Stimulated activated CD4-positive, alpha-beta T cell treated with anti-CD3 and anti-CD28 coated beads, Interleukin-12 subunit alpha, Interleukin-12 subunit beta, amount 100 ng/mL, for 24 hours (primary cell): ENCODE measurements around the gene TP53I3.
"Not testable (repeated sequence)": the region's sequence is repeated elsewhere in the genome, so short reads cannot be mapped to it uniquely, and the experiment has no call there.

ENCODE experiments used
- DNase-seq, 2 experiments: peaks; one replicate each; pipeline ENCODE4 v3.0.0-alpha.2; 2020; ENCODE audit warnings: low read depth in 2 of 2

Gene TP53I3

DNA sequence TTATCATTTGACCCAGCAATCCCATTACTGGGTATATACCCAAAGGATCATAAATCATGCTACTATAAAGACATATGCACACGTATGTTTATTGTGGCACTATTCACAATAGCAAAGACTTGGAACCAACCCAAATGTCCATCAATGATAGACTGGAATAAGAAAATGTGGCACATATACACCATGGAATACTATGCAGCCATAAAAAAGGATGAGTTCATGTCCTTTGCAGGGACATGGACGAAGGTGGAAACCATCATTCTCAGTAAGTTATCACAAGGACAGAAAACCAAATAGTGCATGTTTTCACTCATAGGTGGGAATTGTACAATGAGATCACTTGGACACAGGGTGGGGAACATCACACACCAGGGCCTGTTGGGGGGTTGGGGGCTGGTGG lies 16.1 kb upstream of the TP53I3 start:
- not testable (repeated sequence) for DNase-seq

GRCh38 chr2:24095171-24095677 lies 10.6 kb upstream of the TP53I3 start:
- not testable (repeated sequence) for DNase-seq

GRCh38 chr2:24093270-24093669 lies 8.6 kb upstream of the TP53I3 start:
- DNase-seq = not testable (repeated sequence)

DNA sequence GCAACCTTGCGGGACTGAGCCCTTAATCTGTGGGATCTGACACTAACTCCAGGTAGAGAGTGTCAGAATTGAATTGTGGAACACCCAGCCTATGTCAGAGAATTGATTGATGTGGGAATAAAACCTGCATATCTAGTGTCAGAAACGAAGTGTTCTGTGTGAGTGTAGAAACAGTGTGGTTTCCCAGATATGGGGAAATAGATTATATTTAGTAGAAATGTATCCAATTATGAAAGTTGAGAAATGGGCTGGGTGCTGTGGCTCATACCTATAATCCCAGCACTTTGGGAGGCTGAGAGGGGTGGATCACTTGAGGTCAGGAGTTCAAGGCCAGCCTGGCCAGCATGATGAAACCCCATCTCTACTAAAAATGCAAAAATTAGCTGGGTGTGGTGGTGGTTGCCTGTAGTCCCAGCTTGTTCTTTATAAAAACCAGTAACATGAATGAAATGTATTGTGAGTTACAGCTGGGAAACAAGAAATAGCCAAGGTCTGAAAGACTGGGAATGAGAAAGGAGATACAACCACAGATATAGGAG lies 4.3 kb upstream of the TP53I3 start:
- no peak for DNase-seq

DNA sequence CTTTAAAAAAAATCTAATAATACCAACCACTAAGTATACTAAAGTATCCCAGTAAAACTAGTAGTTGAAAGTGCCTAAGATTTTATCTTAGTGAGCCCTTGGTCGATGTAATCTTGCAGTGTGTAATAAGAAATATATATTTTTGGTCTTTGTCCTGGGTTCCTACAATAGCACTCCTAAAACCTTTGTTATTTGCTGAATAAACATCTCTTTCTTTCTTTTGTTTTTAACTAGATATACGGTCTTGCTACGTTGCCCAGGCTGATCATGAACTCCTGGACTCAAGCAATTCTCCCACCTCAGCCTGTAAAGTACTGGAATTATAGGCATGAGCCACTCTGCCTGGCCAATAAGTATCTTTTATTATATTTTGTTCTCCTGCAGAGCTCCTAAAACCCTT lies 2.4 kb upstream of the TP53I3 start:
- no peak for DNase-seq

DNA sequence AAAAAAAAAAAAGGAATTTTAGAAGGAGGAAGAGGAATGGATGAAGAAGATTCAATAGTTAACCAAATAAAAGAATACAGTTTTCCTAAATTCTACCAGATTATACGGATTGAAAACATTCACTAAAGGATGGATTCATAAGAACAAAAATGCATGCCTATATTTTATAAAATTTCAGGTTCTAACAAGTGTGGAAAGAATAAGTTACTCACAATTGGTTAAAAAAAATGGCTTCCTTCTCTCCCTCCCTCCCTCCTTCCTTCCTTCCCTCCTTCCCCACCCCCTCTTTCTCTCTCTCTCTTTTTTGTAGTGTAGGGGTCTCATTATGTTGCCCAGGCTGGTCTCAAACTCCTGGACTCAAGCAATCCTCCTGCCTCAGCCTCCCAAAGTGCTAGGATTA lies 1.6 kb upstream of the TP53I3 start:
- DNase-seq = no peak

GRCh38 chr2:24085200-24085489 lies 511 bp upstream of the TP53I3 start:
- DNase-seq = no peak

DNA sequence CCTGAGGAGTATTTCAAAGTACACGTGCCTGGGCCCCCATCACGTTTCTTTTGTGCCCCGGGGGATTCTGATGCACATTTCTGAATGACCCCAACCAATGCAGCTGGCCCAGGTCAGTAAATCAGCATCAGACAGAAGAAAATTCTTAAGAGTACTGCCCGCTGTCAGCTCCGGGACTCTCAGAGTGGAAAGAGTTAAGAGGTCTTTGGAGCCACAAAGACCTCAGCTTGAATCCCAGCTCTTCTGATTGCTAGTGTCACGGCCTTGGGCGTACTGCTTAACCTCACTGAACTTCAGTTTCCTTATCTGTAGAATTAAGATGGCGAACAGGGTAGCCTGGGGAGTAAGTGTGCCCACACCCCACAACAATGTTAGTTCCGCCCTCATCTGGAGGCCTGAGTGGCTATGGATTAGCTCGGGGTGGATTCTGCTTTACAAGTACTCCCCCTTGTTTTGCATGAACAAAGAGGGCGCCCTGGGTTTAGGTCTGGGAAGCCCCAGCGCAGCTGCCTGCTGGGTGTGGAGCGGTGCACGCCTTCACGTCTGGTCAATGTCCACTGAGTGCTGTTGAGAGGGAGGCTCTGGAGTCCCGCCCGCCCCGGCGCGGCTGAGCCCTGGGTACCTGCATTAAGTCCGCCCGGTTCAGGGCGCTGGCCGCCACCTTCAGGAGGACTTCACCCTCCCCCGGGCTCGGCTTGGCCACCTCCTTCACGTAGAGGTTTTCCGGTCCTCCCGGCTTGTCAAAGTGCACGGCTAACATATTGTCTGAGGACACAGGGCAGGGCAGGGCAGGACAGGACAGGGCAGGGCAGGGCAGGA lies 858 bp downstream of the TP53I3 start:
- no peak for DNase-seq

- no peak for DNase-seq
These were observed 1.7 kb downstream of the TP53I3 start for GRCh38 chr2:24082787-24083566.

DNA sequence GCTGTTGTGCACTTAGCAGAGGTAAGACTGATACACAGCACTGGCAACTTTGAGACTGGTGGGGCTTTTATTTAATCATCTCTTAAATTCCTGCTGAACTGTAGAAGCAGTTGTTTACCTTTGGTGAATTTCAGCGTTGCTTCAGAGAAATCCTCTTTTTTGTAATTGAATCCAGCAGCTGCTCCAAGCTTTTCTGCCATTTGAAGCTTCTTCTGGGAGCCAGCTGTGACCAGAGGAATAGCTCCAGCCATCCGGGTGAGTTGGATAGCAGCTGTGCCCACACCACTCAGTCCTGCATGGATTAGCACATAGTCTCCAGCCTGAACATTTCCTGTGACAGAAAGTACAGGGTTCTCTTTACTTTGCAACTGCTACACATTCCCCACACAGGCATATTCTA lies 3.9 kb downstream of the TP53I3 start:
- no peak for DNase-seq

DNA sequence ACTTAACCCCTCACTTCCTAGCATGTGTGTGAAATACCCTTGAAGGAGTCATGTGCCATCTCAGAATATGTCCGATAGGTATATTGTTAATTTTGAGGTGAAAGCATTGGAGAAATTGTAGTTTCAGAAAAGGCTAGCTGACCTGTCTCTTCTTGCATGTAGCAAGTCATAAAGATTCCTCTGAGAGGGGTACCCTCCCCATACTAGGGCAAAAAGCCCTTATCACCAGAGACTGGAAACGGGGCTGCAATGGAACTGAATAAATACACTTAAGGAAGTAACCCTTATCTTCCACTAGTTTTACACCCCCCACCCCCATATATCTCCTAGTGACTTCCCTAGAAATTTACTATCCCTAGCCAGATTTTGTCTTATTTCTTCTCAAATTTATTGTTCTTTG lies 6.8 kb downstream of the TP53I3 start:
- no peak for DNase-seq

- DNase-seq = no peak
These were observed 7.1 kb downstream of the TP53I3 start for GRCh38 chr2:24077535-24077877.

- no peak for DNase-seq
These were observed 7.6 kb downstream of the TP53I3 start for GRCh38 chr2:24076849-24077534.

DNA sequence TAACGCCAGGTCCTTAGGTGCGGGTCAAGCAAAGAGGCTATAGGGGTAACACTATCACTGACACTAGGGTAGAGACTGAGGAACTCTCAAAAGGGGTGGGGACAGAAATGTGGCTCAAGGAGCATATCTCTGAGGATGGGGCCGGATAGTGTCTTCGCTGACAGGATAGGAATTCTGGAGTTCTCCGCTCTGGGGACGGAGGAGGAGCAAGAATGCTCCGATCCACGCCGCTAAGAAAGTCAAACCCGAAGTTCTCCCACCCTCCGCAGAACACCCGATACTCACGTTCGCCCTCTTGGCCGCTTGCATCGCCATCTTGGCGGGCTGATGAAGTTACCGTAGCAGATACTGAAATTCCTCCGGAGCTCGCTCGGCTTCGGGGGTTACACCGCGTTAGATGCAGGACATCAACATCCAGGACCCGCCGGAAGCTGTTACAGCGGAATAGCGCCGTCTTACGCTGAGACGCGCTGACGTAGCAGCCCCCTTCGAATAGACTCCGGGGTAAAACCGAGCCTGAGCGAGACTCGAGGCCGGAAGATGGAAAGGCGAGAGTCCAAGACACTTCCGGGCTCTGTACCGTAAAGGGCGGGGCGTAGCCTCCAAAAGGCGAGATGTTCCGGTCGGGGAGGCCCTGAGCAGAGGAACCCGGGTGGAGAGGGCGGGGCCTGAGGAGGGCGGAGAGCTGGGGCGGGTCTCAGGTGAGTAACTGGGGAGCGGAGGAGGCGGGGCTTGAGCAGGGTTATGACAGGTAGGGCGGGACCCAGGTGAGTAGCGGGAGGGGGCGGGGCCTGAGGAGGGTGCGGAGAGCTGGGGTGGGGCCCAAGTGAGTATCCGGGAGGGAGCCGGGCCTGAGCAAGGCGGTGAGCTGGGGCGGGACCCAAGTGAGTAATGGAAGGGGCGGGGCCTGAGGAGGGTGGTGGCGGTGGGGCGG lies 8.5 kb downstream of the TP53I3 start, which contains the start of gene SF3B6:
Gene SF3B6 (minus strand): TSS at position 412 of the 934 bp plus-strand sequence. CDS start 97 bp downstream, at position 315.
- DNase-seq = peak; percentile 96 to 100

- DNase-seq = no peak
These were observed 9.4 kb downstream of the TP53I3 start for GRCh38 chr2:24075259-24075658.

DNA sequence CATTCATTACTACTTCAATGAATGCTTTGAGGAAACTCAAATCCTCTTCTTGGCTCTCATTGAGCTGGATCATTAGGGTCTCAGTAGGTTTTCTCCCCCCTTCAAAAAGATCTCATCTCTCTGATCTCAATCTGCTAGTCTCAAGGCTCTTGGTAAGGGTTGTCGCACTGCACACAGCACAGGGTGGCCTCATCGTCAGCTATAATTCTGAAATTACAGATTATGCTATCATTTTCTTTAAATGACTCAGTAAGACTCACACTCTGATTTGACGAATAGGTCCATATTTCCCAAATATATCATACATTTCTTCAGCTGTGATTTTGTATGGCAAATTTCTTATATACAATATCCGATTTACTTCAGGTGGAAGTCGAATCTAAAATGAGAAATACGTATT lies 10.8 kb downstream of the TP53I3 start:
- DNase-seq = no peak

DNA sequence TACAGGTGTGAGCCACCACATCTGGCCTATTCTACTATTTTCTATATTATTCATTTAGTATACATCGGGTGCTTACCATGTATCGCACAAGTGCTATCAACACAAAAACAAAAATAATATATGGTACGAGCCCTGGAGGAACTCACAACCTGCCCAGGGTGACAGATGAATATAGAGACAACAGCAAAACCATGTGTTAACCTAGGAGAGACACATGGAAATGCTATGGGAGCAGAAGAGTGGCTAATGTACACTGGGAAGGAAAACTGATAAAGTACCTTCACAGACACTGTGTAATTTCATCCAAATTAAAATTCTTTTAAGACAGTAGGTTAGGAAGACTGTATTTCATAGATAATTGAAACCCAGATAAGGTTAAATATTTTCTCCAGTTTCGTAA lies 12.4 kb downstream of the TP53I3 start:
- no peak for DNase-seq

- DNase-seq = no peak
These were observed 19.3 kb downstream of the TP53I3 start for GRCh38 chr2:24065341-24065740.

DNA sequence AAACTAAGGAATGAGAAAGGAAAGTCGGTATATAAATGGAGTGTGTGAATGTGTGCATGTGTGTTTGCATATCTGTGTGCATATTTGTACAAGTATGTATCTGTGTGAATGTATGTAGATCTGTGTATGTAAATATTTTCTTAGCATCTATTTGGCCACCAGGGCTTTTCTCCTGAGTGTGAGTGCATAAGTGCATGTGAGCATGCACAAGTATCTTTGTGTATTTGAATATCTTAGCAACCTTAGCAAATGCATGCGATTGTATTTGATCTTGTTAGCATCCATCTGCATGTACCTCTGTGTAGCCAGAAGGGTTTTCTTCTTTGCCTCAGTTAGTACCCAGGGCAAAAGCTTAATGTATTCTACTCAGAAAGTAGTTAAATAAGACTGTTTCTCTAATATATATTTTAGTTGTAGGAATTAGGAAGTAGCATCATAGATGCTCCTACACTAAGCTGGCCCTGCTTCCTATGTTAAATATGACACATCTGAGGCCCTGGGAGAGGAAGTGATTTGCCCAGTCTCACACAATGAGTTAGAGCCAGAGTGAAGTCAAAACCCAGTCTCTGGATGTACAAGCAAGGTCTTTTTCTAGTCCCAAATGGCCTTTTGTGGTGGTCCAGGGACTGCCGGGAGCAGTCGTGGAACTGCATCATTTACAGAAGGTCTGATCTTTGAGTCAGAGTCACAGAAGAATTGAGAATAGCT lies 25.9 kb downstream of the TP53I3 start:
- no peak for DNase-seq

GRCh38 chr2:24055750-24056149 lies 28.9 kb downstream of the TP53I3 start:
- DNase-seq = no peak
